Right lobe of liver (tissue), 6 donors: ENCODE results near the gene RERE. TPM values are rescaled to one million over a fixed set of nuclear protein-coding genes. Genes with fewer than 3 reads are reported as not detected.

Experiments
- ATAC-seq, 4 donors: fragments of 200-7000 bp; cut with Tn5 transposase; one replicate each; pipeline ENCODE4 v1.9.1; 2020; ENCODE audit warnings: mild to moderate bottlenecking in 4 of 4, moderate library complexity in 4 of 4
- DNase-seq, 3 donors: peaks; one replicate each; pipeline ENCODE4 v3.0.0-alpha.2; 2020
- H3K27ac ChIP-seq, 3 donors: fragments of 200-600 bp; one replicate each; pipeline ENCODE4 v1.8.0; 2022
- H3K27me3 ChIP-seq, 2 donors: fragments of 200-600 bp; one replicate each; pipeline ENCODE4 v1.8.0; 2022
- H3K36me3 ChIP-seq, 4 donors: fragments of 200-600 bp; sonication (generic) in 1 of 4; one replicate each; pipeline versions ENCODE4 v1.5.1 to v1.8.0; 2017 to 2022; ENCODE audit warnings: control low read depth in 1 of 4
- H3K4me1 ChIP-seq, 4 donors: fragments of 200-600 bp; sonication (generic) in 1 of 4; one replicate each; pipeline versions ENCODE4 v1.5.1 to v1.8.0; 2017 to 2022; ENCODE audit warnings: control low read depth in 1 of 4
- H3K4me3 ChIP-seq, 3 donors: fragments of 200-600 bp; one replicate each; pipeline ENCODE4 v1.8.0; 2022
- H3K9me3 ChIP-seq, 4 donors: fragments of 200-600 bp; sonication (generic) in 1 of 4; one replicate each; pipeline versions ENCODE4 v1.5.1 to v1.8.0; 2017 to 2022; ENCODE audit warnings: control low read depth in 1 of 4
- CTCF ChIP-seq, 4 donors: fragments of 200-600 bp in 3 of 4; fragments of 450-650 bp in 1 of 4; IDR thresholded peaks; one replicate each; pipeline versions ENCODE4 v1.5.1 to v1.8.0; 2016 to 2022; ENCODE audit warnings: antibody characterized with exemption in 4 of 4, mild to moderate bottlenecking in 2 of 4
- POLR2A ChIP-seq: fragments of 450-650 bp; IDR thresholded peaks from one replicate; pipeline ENCODE4 v1.6.1; 2017; ENCODE audit warnings: antibody characterized with exemption, mild to moderate bottlenecking
- WGBS: methylation state at CpG from one replicate; pipeline ENCODE4 v1.1.6; 2018; ENCODE audit warnings: low coverage, low lambda C conversion rate; ENCODE audit not compliant: insufficient coverage; ENCODE audit errors: missing lambda C conversion rate; 5-methylcytosine and 5-hydroxymethylcytosine counted together
- intact Hi-C, 2 donors: fragments of 100-400 bp; cut with DNase I; formaldehyde crosslinking; loops; one replicate each; pipeline versions ENCODE4 v1.11.2 to v1.14.1; 2022
- total RNA-seq, 6 experiments: library from RNA; depleted of rRNA in 2 of 6; stranded (reverse); fragments of >200 nt in 2 of 6; fragmentation: NEBNext Ultra II Directional in 3 of 6; extraction: Animal tissue kit (Norgen Biotek cat#: 25700) in 3 of 6; gene quantifications; one replicate each; pipeline versions ENCODE4 v1.1.0 to v1.2.4, GENCODE V29; 2016 to 2023
- donor health status: DM: no; HTN: yes; CAD: no.
- donor health status: DM: no; HTN: no; CAD: no.
- donor health status: DM: no; HTN: no; CAD: no.
- donor health status: DM: no; HTN: yes; CAD: no.
- donor health status: DM: no; HTN: yes; CAD: no.

Gene RERE
- total RNA-seq, 6 experiments from 2014 or later, result 17.5 to 38.4 (median 25.0) TPM

GRCh38 chr1:8420318-8420717, 397.1 kb downstream of the RERE start:
- Histone ChIP-seq H3K27ac (peak overlapping the region; percentile 93 to 96 (median 93)), H3K9me3 (no peaks in the 10 kb centered on the region), H3K4me1 (peaks cover 0 to 73% (median 28%) of the 10 kb centered on the region in 4 donors), H3K36me3 (no peaks in the 10 kb centered on the region), H3K4me3 (peak overlapping the region; percentile 48 to 70 (median 66)), H3K27me3 (no peaks in the 10 kb centered on the region)
- intact Hi-C loops, result no loop called here
- ATAC-seq (peak; percentile 49 to 69 (median 59)), DNase-seq (peak in 1 of 3 donors; percentile 69)
- no peak for TF ChIP-seq CTCF (IDR thresholded peaks at IDR 0.05)
- TF ChIP-seq POLR2A, result peak; percentile 45

GRCh38 chr1:8419861-8420260, 397.6 kb downstream of the RERE start:
- Histone ChIP-seq H3K27me3 (no peaks in the 10 kb centered on the region), H3K4me1 (peaks cover 0 to 76% (median 30%) of the 10 kb centered on the region in 4 donors), H3K4me3 (peak overlapping the region; percentile 48 to 70 (median 66)), H3K9me3 (no peaks in the 10 kb centered on the region), H3K36me3 (no peaks in the 10 kb centered on the region), H3K27ac (peak overlapping the region; percentile 93 to 96 (median 93))
- 16% methylated on average over 3 of the region's 3 CpGs for whole genome bisulfite sequencing
- DNase-seq, result no peak
- ATAC-seq, result no peak
- intact Hi-C loops, result no loop called here
- TF ChIP-seq CTCF (IDR thresholded peaks at IDR 0.05) (no peak), POLR2A (no peak)

- peak overlapping the region in 2 of 3 donors; percentile 66 to 70 for H3K4me3 ChIP-seq
- H3K27me3 ChIP-seq, result no peaks in the 10 kb centered on the region
- 14% methylated on average over 6 of the region's 6 CpGs for WGBS
- TF ChIP-seq CTCF (IDR thresholded peaks at IDR 0.05) (no peak), POLR2A (no peak)
- intact Hi-C loops, result no loop called here
- no peaks in the 10 kb centered on the region for H3K36me3 ChIP-seq
- ATAC-seq (peak in 3 of 4 donors; percentile 3 to 14 (median 7)), DNase-seq (no peak)
- H3K4me1 ChIP-seq, result peaks cover 0 to 72% (median 30%) of the 10 kb centered on the region in 4 donors
- no peaks in the 10 kb centered on the region for H3K9me3 ChIP-seq
- peak overlapping the region; percentile 93 to 96 (median 93) for H3K27ac ChIP-seq
These were observed 398.3 kb downstream of the RERE start for GRCh38 chr1:8419172-8419571.

GRCh38 chr1:8418301-8418700, 399.1 kb downstream of the RERE start:
- peaks cover 0 to 72% (median 31%) of the 10 kb centered on the region in 4 donors for H3K4me1 ChIP-seq

More at GRCh38 chr1:8418301-8418700, 399.1 kb downstream of the RERE start:
- H3K27ac ChIP-seq, result peak overlapping the region; percentile 93 to 96 (median 93)
- intact Hi-C loops, result no loop called here
- 89% methylated on average over 1 of the region's 4 CpGs for WGBS
- ATAC-seq (no peak), DNase-seq (no peak)
- H3K36me3 ChIP-seq, result no peaks in the 10 kb centered on the region
- H3K9me3 ChIP-seq, result no peaks in the 10 kb centered on the region
- H3K4me3 ChIP-seq, result no peak overlapping the region
- H3K27me3 ChIP-seq, result no peaks in the 10 kb centered on the region
- TF ChIP-seq POLR2A, result no peak
- TF ChIP-seq CTCF (IDR thresholded peaks at IDR 0.05), result no peak
